Measurements from ENCODE around the gene CTSS. TPM values are rescaled to one million over a fixed set of nuclear protein-coding genes. Genes with fewer than 3 reads are reported as not detected.
A peak's percentile ranks its signal among the peaks of the same experiment; 100 is the strongest.

Gene CTSS
- total RNA-seq, 4 donors from 2014 or later, result 235 to 454 (median 330) TPM

DNA sequence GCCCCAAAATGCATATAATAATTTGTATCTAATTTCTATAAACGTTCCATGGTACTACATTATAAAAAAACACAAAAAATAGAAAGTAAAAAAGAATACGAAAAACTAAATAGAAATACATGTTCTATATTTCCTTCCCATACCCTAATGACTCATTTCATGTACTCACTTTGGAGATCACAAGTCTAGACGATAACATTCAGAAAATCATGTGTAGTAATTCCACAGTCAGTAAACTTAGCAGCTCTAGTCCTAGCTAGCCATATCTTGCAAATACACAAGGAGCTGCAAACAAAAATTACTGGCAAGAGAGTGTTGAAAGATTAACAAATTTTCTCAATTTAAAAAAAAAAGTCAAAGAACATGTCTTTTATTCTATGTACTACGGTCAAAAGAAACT, 70.0 kb downstream of the CTSS start:
- DNase-seq, result no peak
- Histone ChIP-seq H3K36me3 (peaks cover 0 to 33% (median 16%) of the 10 kb centered on the region in 4 donors), H3K27me3 (no peaks in the 10 kb centered on the region), H3K9me3 (no peaks in the 10 kb centered on the region), H3K27ac (peak overlapping the region; percentile 82 to 91 (median 87)), H3K4me3 (peak overlapping the region in 3 of 4 donors; percentile 47 to 88 (median 50)), H3K4me1 (peaks cover 0 to 35% (median 19%) of the 10 kb centered on the region in 4 donors)
- 52 to 55% methylated on average over 4 of the region's 4 CpGs for WGBS, 2 donors (ENCODE audit: low coverage in 1 of 2)
- TF ChIP-seq, protein P1, sequence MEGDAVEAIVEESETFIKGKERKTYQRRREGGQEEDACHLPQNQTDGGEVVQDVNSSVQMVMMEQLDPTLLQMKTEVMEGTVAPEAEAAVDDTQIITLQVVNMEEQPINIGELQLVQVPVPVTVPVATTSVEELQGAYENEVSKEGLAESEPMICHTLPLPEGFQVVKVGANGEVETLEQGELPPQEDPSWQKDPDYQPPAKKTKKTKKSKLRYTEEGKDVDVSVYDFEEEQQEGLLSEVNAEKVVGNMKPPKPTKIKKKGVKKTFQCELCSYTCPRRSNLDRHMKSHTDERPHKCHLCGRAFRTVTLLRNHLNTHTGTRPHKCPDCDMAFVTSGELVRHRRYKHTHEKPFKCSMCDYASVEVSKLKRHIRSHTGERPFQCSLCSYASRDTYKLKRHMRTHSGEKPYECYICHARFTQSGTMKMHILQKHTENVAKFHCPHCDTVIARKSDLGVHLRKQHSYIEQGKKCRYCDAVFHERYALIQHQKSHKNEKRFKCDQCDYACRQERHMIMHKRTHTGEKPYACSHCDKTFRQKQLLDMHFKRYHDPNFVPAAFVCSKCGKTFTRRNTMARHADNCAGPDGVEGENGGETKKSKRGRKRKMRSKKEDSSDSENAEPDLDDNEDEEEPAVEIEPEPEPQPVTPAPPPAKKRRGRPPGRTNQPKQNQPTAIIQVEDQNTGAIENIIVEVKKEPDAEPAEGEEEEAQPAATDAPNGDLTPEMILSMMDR (IDR thresholded peaks at IDR 0.05), result no peak
- TF ChIP-seq POLR2A (IDR thresholded peaks at IDR 0.05), result no peak
- no peak for TF ChIP-seq EP300 (IDR thresholded peaks at IDR 0.05; ENCODE audit: low read depth)
- no peak for TF ChIP-seq POLR2AphosphoS5 (IDR thresholded peaks at IDR 0.05)
- in situ Hi-C loops (cut with MboI; ENCODE audit: low pct_ligation_motif_present in 1 of 4, low pct_unique_long_range_greater_than_20kb in 1 of 4, low sequenced_read_pairs in 3 of 4), result no loop called here
- intact Hi-C loops (cut with DNase I; ENCODE audit: low total_unique reads), result no loop called here

DNA sequence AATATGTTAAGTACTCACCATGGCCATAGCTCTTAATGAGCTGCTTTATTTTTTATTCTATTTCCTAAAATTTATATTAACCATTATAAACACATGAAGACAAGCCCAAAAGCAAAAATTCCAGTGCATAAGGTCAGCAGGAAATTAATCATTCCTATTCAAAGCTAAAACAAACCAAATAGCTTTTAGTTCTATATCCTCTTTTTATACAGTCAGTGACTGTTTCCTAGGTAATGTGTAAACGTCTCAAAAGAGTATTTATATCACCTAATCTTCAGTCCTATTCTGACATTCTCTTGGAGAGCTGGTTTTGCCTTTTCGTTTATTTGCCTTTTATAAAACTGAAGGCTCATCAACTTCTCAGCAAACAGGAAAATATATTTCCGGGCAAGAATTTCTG, 72.9 kb downstream of the CTSS start:
- peaks cover 0 to 41% (median 17%) of the 10 kb centered on the region in 4 donors for H3K4me1 ChIP-seq
- no peaks in the 10 kb centered on the region for H3K9me3 ChIP-seq
- WGBS, 2 donors (ENCODE audit: low coverage in 1 of 2), result 41 to 65% methylated on average over 3 of the region's 3 CpGs
- no peak for DNase-seq
- peak overlapping the region in 1 of 4 donors; percentile 11 for H3K27ac ChIP-seq
- no peaks in the 10 kb centered on the region for H3K27me3 ChIP-seq
- TF ChIP-seq, protein P1 (IDR thresholded peaks at IDR 0.05), result no peak
- TF ChIP-seq POLR2AphosphoS5 (IDR thresholded peaks at IDR 0.05) (no peak), POLR2A (IDR thresholded peaks at IDR 0.05) (no peak), EP300 (IDR thresholded peaks at IDR 0.05; ENCODE audit: low read depth) (no peak)
- in situ Hi-C loops (cut with MboI; ENCODE audit: low pct_ligation_motif_present in 1 of 4, low pct_unique_long_range_greater_than_20kb in 1 of 4, low sequenced_read_pairs in 3 of 4), result no loop called here
- H3K4me3 ChIP-seq, result no peak overlapping the region
- intact Hi-C loops (cut with DNase I; ENCODE audit: low total_unique reads), result no loop called here
- H3K36me3 ChIP-seq, result peaks cover 0 to 34% (median 17%) of the 10 kb centered on the region in 4 donors

DNA sequence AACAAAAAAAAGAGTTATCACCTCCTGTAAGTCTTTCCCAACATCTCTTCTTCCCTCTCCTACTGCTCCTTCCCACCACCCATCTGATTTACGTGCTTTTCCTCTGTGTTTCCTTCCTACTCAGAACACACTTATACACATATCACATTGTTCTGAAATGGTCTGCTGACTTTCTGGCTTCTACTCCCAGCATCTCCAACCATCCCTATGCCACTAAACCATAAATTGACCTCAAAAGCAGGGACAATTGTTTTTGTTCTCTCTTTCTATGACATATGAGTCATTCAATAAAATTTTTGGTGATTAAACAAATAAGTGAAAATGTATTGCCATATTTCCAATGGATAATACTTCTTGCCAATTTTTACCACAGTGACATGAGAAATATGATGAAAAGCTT, 76.8 kb downstream of the CTSS start:
- Histone ChIP-seq H3K4me1 (peaks cover 0 to 50% (median 12%) of the 10 kb centered on the region in 4 donors), H3K9me3 (no peaks in the 10 kb centered on the region), H3K27me3 (no peaks in the 10 kb centered on the region), H3K27ac (no peak overlapping the region), H3K36me3 (peaks cover 0 to 26% (median 12%) of the 10 kb centered on the region in 4 donors), H3K4me3 (no peak overlapping the region)
- 81 to 88% methylated on average over 1 of the region's 1 CpG for WGBS, 2 donors (ENCODE audit: low coverage in 1 of 2)
- in situ Hi-C loops (cut with MboI; ENCODE audit: low pct_ligation_motif_present in 1 of 4, low pct_unique_long_range_greater_than_20kb in 1 of 4, low sequenced_read_pairs in 3 of 4), result no loop called here
- intact Hi-C loops (cut with DNase I; ENCODE audit: low total_unique reads), result no loop called here
- DNase-seq, result no peak
- TF ChIP-seq POLR2AphosphoS5 (IDR thresholded peaks at IDR 0.05) (no peak), POLR2A (IDR thresholded peaks at IDR 0.05) (no peak), EP300 (IDR thresholded peaks at IDR 0.05; ENCODE audit: low read depth) (no peak)
- TF ChIP-seq, protein P1 (IDR thresholded peaks at IDR 0.05), result no peak

- Histone ChIP-seq H3K27ac (peak overlapping the region; percentile 56 to 68 (median 64)), H3K27me3 (no peaks in the 10 kb centered on the region), H3K9me3 (no peaks in the 10 kb centered on the region), H3K4me3 (no peak overlapping the region), H3K36me3 (peaks cover 0 to 15% (median 7%) of the 10 kb centered on the region in 4 donors), H3K4me1 (peaks cover 0 to 49% (median 5%) of the 10 kb centered on the region in 4 donors)
- in situ Hi-C loops (cut with MboI; ENCODE audit: low pct_ligation_motif_present in 1 of 4, low pct_unique_long_range_greater_than_20kb in 1 of 4, low sequenced_read_pairs in 3 of 4), result no loop called here
- TF ChIP-seq POLR2A (IDR thresholded peaks at IDR 0.05) (no peak), POLR2AphosphoS5 (IDR thresholded peaks at IDR 0.05) (peak in 1 of 3 donors; percentile 18)
- WGBS, 2 donors (ENCODE audit: low coverage in 1 of 2), result 75 to 83% methylated on average over 3 of the region's 3 CpGs
- peak; percentile 44 for DNase-seq
- intact Hi-C loops (cut with DNase I; ENCODE audit: low total_unique reads), result no loop called here
Observed at GRCh38 chr1:150686275-150686674, 79.3 kb downstream of the CTSS start.

DNA sequence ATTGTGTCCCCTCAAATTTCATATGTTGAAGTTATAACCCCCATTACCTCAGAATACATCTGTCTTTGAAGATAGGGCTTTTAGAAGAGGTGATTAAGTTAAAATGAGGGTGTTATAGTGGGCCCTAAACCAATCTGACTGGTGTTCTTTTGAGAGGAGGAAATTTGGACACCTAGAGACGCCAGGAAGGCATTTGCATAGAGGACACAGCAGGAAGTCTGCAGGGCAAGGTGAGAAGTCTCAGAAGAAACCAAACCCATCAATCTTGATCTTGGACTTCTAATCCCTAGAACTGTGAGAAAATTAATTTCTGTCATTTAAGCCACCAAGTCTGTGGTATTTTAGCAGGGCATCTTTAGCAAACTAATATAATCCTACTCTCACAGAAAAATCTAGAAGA, 81.7 kb downstream of the CTSS start:
- Histone ChIP-seq H3K9me3 (no peaks in the 10 kb centered on the region), H3K36me3 (peaks cover 0 to 29% (median 3%) of the 10 kb centered on the region in 4 donors), H3K27ac (peak overlapping the region in 1 of 4 donors; percentile 9), H3K4me1 (peaks cover 0 to 35% (median 5%) of the 10 kb centered on the region in 4 donors), H3K4me3 (no peak overlapping the region), H3K27me3 (no peaks in the 10 kb centered on the region)
- 32 to 38% methylated on average over 1 of the region's 1 CpG for WGBS, 2 donors (ENCODE audit: low coverage in 1 of 2)
- DNase-seq, result no peak
- TF ChIP-seq, protein P1 (IDR thresholded peaks at IDR 0.05), result no peak
- TF ChIP-seq POLR2A (IDR thresholded peaks at IDR 0.05) (no peak), EP300 (IDR thresholded peaks at IDR 0.05; ENCODE audit: low read depth) (no peak), POLR2AphosphoS5 (IDR thresholded peaks at IDR 0.05) (no peak)
- intact Hi-C loops (cut with DNase I; ENCODE audit: low total_unique reads), result no loop called here
- in situ Hi-C loops (cut with MboI; ENCODE audit: low pct_ligation_motif_present in 1 of 4, low pct_unique_long_range_greater_than_20kb in 1 of 4, low sequenced_read_pairs in 3 of 4), result no loop called here
